GM12878 (cell line): ENCODE data around the gene COL16A1. TPM values are rescaled to one million over a fixed set of nuclear protein-coding genes. Genes with fewer than 3 reads are reported as not detected.

ENCODE experiments used
- ATAC-seq: fragments of 200-7000 bp; cut with Tn5 transposase; 3 replicates; pipeline ENCODE4 v1.9.1; 2020; ENCODE audit warnings: mild to moderate bottlenecking, moderate library complexity
- BruUV-seq: library from RNA; stranded (reverse); fragments of 400-500 nt; replicated peaks from 2 replicates; lab custom pipeline; 2021; lab: Mats Ljungman, UMichigan
- CTCF ChIA-PET: fragments of 300-600 bp; sonication (Branson Sonifier 250); formaldehyde crosslinking; extraction: SDS; loops from one replicate; lab custom pipeline; 2021; ENCODE audit warnings: inconsistent platforms; lab: Yijun Ruan, JAX
- POLR2A ChIA-PET: fragments of 350-600 bp; formaldehyde crosslinking; extraction: SDS; loops from one replicate; lab custom pipeline; 2021; ENCODE audit warnings: inconsistent platforms; lab: Charles Lee
- RAD21 ChIA-PET: fragments of 300-600 bp; sonication (Branson Sonifier 250); formaldehyde crosslinking; loops from one replicate; lab custom pipeline; 2023; ENCODE audit warnings: antibody characterized with exemption; ENCODE audit not compliant: unreplicated experiment; lab: Charles Lee
- SMC1A ChIA-PET: fragments of 300-600 bp; sonication (Branson Sonifier 250); formaldehyde crosslinking; loops from one replicate; lab custom pipeline; 2023; ENCODE audit not compliant: unreplicated experiment, uncharacterized antibody; lab: Charles Lee
- DNase-seq: peaks from one replicate; pipeline ENCODE4 v3.0.0-alpha.2; 2011; ENCODE audit warnings: low read depth, low spot score
- FAIRE-seq: peaks from 3 replicates; lab custom pipeline; 2011; peaks lifted over from hg19 to GRCh38; lab: Jason Lieb, UNC
- H2AFZ ChIP-seq: 2 replicates; pipeline ENCODE4 v1.6.0; 2011; ENCODE audit warnings: low read depth, low read length, control low read depth; ENCODE audit not compliant: control insufficient read depth
- H3K27ac ChIP-seq: 2 replicates; pipeline ENCODE4 v1.5.1; 2011; ENCODE audit warnings: control low read depth; ENCODE audit not compliant: control insufficient read depth, insufficient read depth
- H3K27me3 ChIP-seq, 2 experiments: replicated peaks in 1 of 2; 2 replicates each; pipeline versions ENCODE4 v1.6.0 to v1.6.1; 2011; ENCODE audit warnings: low read length in 1 of 2; ENCODE audit not compliant: control insufficient read depth in 2 of 2, insufficient read depth in 2 of 2
- H3K36me3 ChIP-seq, 2 experiments: 2 replicates each; pipeline ENCODE4 v1.5.1; 2011; ENCODE audit warnings: low read length in 1 of 2; ENCODE audit not compliant: control insufficient read depth in 2 of 2, insufficient read depth in 2 of 2
- H3K4me1 ChIP-seq: 2 replicates; pipeline ENCODE4 v1.6.1; 2011; ENCODE audit warnings: mild to moderate bottlenecking, low read length, moderate library complexity, mixed read lengths; ENCODE audit not compliant: control insufficient read depth, insufficient read depth
- H3K4me2 ChIP-seq: 2 replicates; pipeline ENCODE4 v1.6.0; 2011; ENCODE audit warnings: control low read depth; ENCODE audit not compliant: control insufficient read depth, insufficient read depth
- H3K4me3 ChIP-seq: fragments of 200-600 bp; sonication (generic); 2 replicates; pipeline ENCODE4 v1.5.1; 2016
- H3K79me2 ChIP-seq: 2 replicates; pipeline ENCODE4 v1.6.0; 2011; ENCODE audit warnings: low read length; ENCODE audit not compliant: control insufficient read depth, insufficient read depth
- H3K9ac ChIP-seq: 2 replicates; pipeline ENCODE4 v1.8.0; 2011; ENCODE audit warnings: low read length, control low read depth, mixed read lengths; ENCODE audit not compliant: control insufficient read depth, insufficient read depth
- H3K9me3 ChIP-seq: replicated peaks from 3 replicates; pipeline ENCODE4 v1.5.1; 2011; ENCODE audit warnings: mild to moderate bottlenecking, low read length; ENCODE audit not compliant: control insufficient read depth, insufficient read depth
- H4K20me1 ChIP-seq: 2 replicates; pipeline ENCODE4 v1.6.0; 2011; ENCODE audit not compliant: control insufficient read depth, insufficient read depth
- CBX3 ChIP-seq: fragments of 200-600 bp; sonication (generic); IDR thresholded peaks from 2 replicates; pipeline ENCODE4 v1.6.1; 2016; ENCODE audit warnings: low read depth, borderline replicate concordance
- CBX5 ChIP-seq: sonication (generic); IDR thresholded peaks from 2 replicates; pipeline ENCODE4 v1.6.1; 2016; ENCODE audit warnings: low read depth, moderate library complexity, mild to moderate bottlenecking, inconsistent platforms
- DPF2 ChIP-seq: fragments of 450-650 bp; IDR thresholded peaks from 2 replicates; pipeline ENCODE4 v1.6.1; 2017; ENCODE audit warnings: mild to moderate bottlenecking
- EED ChIP-seq: sonication (generic); IDR thresholded peaks from 2 replicates; pipeline ENCODE4 v1.6.1; 2016; ENCODE audit warnings: antibody characterized with exemption, low read depth
- EP300 ChIP-seq, 2 experiments: fragments of 150-350 bp in 1 of 2; IDR thresholded peaks; 2 replicates each; pipeline ENCODE4 v1.6.1; 2011 to 2012; ENCODE audit warnings: low read depth in 2 of 2, low read length in 2 of 2, borderline replicate concordance in 1 of 2, improper control_type of control experiment in 1 of 2, inconsistent platforms in 1 of 2; ENCODE audit not compliant: control insufficient read depth in 1 of 2
- HCFC1 ChIP-seq: fragments of 150-350 bp; IDR thresholded peaks from 2 replicates; pipeline ENCODE4 v1.6.1; 2014; ENCODE audit warnings: low read length
- IKZF1 ChIP-seq: fragments of 450-650 bp; conservative IDR thresholded peaks from 2 replicates; pipeline ENCODE4 v1.6.1; 2017; ENCODE audit warnings: antibody characterized with exemption, mild to moderate bottlenecking
- IKZF2 ChIP-seq, 2 experiments: fragments of 450-650 bp; IDR thresholded peaks; 2 replicates each; pipeline ENCODE4 v1.6.1; 2017; ENCODE audit warnings: mild to moderate bottlenecking in 2 of 2, moderate library complexity in 2 of 2
- JUND ChIP-seq: IDR thresholded peaks from 2 replicates; pipeline ENCODE4 v1.6.1; 2012; ENCODE audit warnings: low read depth, mild to moderate bottlenecking, low read length, improper control_type of control experiment, moderate library complexity
- MTA3 ChIP-seq: IDR thresholded peaks from 2 replicates; pipeline ENCODE4 v1.6.1; 2012; ENCODE audit warnings: low read length, inconsistent platforms, borderline replicate concordance
- POLR2A ChIP-seq: IDR thresholded peaks from 2 replicates; pipeline ENCODE4 v1.6.1; 2011; ENCODE audit warnings: low read depth, mild to moderate bottlenecking, low read length
- RFX5 ChIP-seq: IDR thresholded peaks from 2 replicates; pipeline ENCODE4 v1.6.1; 2011; ENCODE audit warnings: low read depth, low read length, improper control_type of control experiment
- SUZ12 ChIP-seq: fragments of 200-600 bp; sonication (generic); IDR thresholded peaks from one replicate; pipeline ENCODE4 v1.6.1; 2018; ENCODE audit warnings: antibody characterized with exemption, mild to moderate bottlenecking; ENCODE audit not compliant: unreplicated experiment
- ZNF217 ChIP-seq: fragments of 450-650 bp; IDR thresholded peaks from 2 replicates; pipeline ENCODE4 v1.6.1; 2017; ENCODE audit warnings: antibody characterized with exemption, mild to moderate bottlenecking
- ZNF274 ChIP-seq: IDR thresholded peaks from one replicate; pipeline ENCODE4 v1.8.0; 2011; ENCODE audit not compliant: insufficient read length, insufficient read depth
- WGBS: methylation state at CpG from one replicate; pipeline ENCODE4 v1.1.6; 2016; ENCODE audit warnings: low lambda C conversion rate; ENCODE audit not compliant: insufficient replicate concordance, insufficient coverage; ENCODE audit errors: missing lambda C conversion rate; 5-methylcytosine and 5-hydroxymethylcytosine counted together
- in situ Hi-C: fragments of 300-500 bp; cut with MboI; formaldehyde crosslinking; loops from 9 replicates; pipeline ENCODE4 v1.14.3; 2018; ENCODE audit warnings: mixed read lengths
- intact Hi-C: fragments of 100-400 bp; cut with micrococcal nuclease; formaldehyde crosslinking; loops from one replicate; pipeline ENCODE4 v1.14.2; 2022; ENCODE audit not compliant: unreplicated experiment
- polyA plus RNA-seq, 11 experiments: library from polyadenylated mRNA; depleted of rRNA in 4 of 11; unstranded in 6 of 11; stranded (reverse) in 5 of 11; fragments of >200 nt; fragmentation: Nextera tagmentation in 4 of 11; fragmentation: Illumina TruSeq in 1 of 11; extraction: Ambion mirVana in 4 of 11; extraction: Trizol in 1 of 11; gene quantifications; 1 replicate in 1 of 11; 2 replicates in 10 of 11; pipeline versions ENCODE4 v1.2.1 to v1.2.3, GENCODE V29; 2011 to 2016; ENCODE audit warnings: inconsistent platforms in 2 of 11, missing spikeins in 2 of 11, low read depth in 1 of 11
- total RNA-seq, 4 experiments: library from RNA; depleted of rRNA in 3 of 4; stranded (reverse); fragments of >200 nt in 3 of 4; fragmentation: Illumina TruSeq in 1 of 4; extraction: Trizol in 1 of 4; gene quantifications; 2 replicates each; pipeline versions ENCODE4 v1.2.1 to v1.2.3, GENCODE V29; 2013 to 2021
- TF ChIP-seq, protein P1 (sequence below): IDR thresholded peaks from 2 replicates; pipeline ENCODE4 v1.6.1; 2011; ENCODE audit warnings: low read depth, low read length, improper control_type of control experiment, borderline replicate concordance
- TF ChIP-seq, protein P2 (sequence below): IDR thresholded peaks from 2 replicates; pipeline ENCODE4 v1.6.1; 2012; ENCODE audit warnings: mild to moderate bottlenecking, low read depth, low read length

Gene COL16A1
- total and polyA plus RNA-seq, 10 of the 15 experiments (the other 5 are each of a cell fraction or from before 2014, with no cell fraction given), result 0.02 to 3.7 (median 0.59) TPM

DNA sequence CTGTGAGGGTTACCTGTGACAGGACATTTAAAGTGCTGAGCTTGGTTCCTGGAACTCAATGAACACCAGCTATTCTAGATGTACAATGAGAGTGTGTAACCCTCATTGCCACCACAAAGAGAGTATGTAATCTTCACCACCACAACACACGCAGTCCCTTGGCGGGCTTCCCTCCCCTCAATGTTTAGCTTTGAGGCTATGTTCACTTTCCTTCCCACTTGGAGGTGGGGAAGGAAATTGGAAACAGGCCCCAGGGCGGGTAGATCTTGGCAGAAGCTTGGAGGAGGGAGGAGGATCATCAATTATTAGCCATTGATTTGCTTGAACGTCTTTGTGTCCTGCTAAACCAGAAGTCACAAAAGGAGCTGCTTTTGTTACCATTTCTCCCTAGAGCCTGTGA lies 8.3 kb upstream of the COL16A1 start (continued):
- TF ChIP-seq JUND (no peak), CBX3 (no peak), POLR2A (no peak), DPF2 (no peak), HCFC1 (no peak), ZNF217 (no peak), RFX5 (no peak), MTA3 (no peak)
- TF ChIP-seq, protein P1, sequence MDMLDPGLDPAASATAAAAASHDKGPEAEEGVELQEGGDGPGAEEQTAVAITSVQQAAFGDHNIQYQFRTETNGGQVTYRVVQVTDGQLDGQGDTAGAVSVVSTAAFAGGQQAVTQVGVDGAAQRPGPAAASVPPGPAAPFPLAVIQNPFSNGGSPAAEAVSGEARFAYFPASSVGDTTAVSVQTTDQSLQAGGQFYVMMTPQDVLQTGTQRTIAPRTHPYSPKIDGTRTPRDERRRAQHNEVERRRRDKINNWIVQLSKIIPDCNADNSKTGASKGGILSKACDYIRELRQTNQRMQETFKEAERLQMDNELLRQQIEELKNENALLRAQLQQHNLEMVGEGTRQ, result no peak

DNA sequence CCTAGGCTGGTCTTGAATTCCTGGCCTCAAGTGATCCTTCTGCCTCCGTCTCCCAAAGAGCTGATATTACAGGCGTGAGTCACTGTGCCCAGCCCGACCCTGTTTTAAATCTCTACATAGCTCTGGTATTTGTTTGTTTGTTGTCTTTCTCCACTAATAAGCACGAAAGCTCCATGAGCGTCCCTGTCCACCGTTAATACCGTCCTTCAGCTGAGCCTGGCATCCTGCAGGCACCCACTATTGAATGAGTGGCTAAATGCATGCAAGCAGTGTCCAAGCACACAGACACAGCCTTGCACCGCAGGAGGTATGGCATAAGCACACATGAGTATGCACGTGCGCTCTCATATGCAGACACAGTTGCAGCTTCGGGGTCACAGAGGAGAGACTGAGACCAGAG lies 4.5 kb upstream of the COL16A1 start:
- Histone ChIP-seq H3K27ac (no peak overlapping the region), H3K9ac (no peak overlapping the region), H3K27me3 (no peaks in the 10 kb centered on the region), H2AFZ (no peak overlapping the region), H3K4me3 (no peak overlapping the region), H3K4me2 (no peak overlapping the region), H3K4me1 (peaks cover 36% of the 10 kb centered on the region), H3K9me3 (no peaks in the 10 kb centered on the region), H3K36me3 (no peaks in the 10 kb centered on the region), H3K79me2 (no peaks in the 10 kb centered on the region), H4K20me1 (no peaks in the 10 kb centered on the region)
- intact Hi-C loops, result loop anchor here (5.0 kb wide), 1 partner anchor 146 kb away; no protein-coding TSS in a partner anchor
- no peak for FAIRE-seq
- DNase-seq, result no peak
- ChIA-PET CTCF (interaction anchor here (1.1 to 3.2 kb wide), 8 partner anchors 8 to 533 kb away, joined by 3 to 41 read pairs (median 6); no protein-coding TSS in a partner anchor), POLR2A (interaction anchor here (0.6 to 1.7 kb wide), 2 partner anchors 72 to 335 kb away, joined by 4 to 5 read pairs; no protein-coding TSS in a partner anchor), SMC1A (interaction anchor here (0.7 to 6.6 kb wide), 7 partner anchors 8 to 90 kb away, joined by 3 to 51 read pairs (median 5); partner anchors contain the start of gene HCRTR1), RAD21 (interaction anchor here (1.0 to 3.0 kb wide), 4 partner anchors 41 to 159 kb away, joined by 3 to 18 read pairs (median 8); no protein-coding TSS in a partner anchor)
- no TSS peak for BruUV-seq
- 87% methylated on average over 11 of the region's 11 CpGs for WGBS
- no peak for ATAC-seq
- in situ Hi-C loops, result loop anchor here (5.0 kb wide), 1 partner anchor 41 kb away; no protein-coding TSS in a partner anchor
- TF ChIP-seq EED (no peak), CBX5 (no peak), SUZ12 (no peak), IKZF1 (no peak), ZNF274 (no peak), HCFC1 (no peak), IKZF2 (IDR thresholded peaks at IDR 0.05) (no peak), CBX3 (no peak), MTA3 (no peak), EP300 (IDR thresholded peaks at IDR 0.05; ENCODE audit: borderline replicate concordance in 1 of 2, control insufficient read depth in 1 of 2, low read depth in 2 of 2, low read length in 2 of 2) (no peak)
- TF ChIP-seq, protein P2, sequence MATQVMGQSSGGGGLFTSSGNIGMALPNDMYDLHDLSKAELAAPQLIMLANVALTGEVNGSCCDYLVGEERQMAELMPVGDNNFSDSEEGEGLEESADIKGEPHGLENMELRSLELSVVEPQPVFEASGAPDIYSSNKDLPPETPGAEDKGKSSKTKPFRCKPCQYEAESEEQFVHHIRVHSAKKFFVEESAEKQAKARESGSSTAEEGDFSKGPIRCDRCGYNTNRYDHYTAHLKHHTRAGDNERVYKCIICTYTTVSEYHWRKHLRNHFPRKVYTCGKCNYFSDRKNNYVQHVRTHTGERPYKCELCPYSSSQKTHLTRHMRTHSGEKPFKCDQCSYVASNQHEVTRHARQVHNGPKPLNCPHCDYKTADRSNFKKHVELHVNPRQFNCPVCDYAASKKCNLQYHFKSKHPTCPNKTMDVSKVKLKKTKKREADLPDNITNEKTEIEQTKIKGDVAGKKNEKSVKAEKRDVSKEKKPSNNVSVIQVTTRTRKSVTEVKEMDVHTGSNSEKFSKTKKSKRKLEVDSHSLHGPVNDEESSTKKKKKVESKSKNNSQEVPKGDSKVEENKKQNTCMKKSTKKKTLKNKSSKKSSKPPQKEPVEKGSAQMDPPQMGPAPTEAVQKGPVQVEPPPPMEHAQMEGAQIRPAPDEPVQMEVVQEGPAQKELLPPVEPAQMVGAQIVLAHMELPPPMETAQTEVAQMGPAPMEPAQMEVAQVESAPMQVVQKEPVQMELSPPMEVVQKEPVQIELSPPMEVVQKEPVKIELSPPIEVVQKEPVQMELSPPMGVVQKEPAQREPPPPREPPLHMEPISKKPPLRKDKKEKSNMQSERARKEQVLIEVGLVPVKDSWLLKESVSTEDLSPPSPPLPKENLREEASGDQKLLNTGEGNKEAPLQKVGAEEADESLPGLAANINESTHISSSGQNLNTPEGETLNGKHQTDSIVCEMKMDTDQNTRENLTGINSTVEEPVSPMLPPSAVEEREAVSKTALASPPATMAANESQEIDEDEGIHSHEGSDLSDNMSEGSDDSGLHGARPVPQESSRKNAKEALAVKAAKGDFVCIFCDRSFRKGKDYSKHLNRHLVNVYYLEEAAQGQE, result no peak
